ENCODE measurements around the gene CSAD.

DNA sequence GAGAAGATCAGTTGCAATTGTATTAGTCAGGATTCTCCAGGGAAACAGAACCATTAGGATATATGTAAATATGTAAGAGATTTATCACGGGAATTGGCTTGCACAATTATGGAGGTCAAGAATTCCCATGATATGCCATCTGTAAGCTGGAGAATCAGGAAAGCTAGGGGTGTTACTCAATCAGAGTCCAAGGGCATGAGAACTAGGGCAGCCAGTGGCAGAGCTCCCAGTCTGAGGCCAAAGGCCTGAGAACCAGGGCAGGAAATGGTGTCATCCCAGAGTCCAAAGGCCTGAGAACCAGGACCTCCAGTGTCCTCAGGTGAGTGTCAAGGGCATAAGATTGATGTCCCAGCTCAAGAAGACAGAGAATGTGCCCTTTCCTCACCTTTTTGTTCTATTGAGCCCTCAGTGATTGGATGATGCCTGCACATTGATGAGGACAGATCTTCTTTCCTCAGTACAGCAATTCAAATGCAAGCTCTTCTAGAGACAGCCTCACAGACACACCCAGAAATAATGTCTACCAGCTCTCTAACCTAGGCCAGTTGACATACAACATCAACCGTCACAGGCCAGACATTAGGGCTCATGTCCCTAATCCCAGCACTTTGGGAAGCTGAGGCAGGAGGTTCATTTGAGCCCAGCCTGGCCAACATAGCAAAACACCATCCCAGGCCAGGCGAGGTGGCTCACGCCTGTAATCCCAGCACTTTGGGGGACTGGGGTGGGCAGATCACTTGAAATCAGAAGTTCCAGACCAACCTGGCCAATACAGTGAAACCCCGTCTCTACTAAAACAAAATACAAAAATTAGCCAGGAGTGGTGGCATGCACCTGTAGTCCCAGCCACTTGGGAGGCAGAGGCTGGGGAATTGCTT lies 35.1 kb downstream of the CSAD start:
- TF ChIP-seq, protein P1, sequence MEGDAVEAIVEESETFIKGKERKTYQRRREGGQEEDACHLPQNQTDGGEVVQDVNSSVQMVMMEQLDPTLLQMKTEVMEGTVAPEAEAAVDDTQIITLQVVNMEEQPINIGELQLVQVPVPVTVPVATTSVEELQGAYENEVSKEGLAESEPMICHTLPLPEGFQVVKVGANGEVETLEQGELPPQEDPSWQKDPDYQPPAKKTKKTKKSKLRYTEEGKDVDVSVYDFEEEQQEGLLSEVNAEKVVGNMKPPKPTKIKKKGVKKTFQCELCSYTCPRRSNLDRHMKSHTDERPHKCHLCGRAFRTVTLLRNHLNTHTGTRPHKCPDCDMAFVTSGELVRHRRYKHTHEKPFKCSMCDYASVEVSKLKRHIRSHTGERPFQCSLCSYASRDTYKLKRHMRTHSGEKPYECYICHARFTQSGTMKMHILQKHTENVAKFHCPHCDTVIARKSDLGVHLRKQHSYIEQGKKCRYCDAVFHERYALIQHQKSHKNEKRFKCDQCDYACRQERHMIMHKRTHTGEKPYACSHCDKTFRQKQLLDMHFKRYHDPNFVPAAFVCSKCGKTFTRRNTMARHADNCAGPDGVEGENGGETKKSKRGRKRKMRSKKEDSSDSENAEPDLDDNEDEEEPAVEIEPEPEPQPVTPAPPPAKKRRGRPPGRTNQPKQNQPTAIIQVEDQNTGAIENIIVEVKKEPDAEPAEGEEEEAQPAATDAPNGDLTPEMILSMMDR (IDR thresholded peaks at IDR 0.05): no peak
- no peak for TF ChIP-seq POLR2A (IDR thresholded peaks at IDR 0.05)

Measured in testis (tissue), 2 donors.